K562 (cell line): ENCODE measurements around the gene OSBPL3. TPM values are rescaled to one million over a fixed set of nuclear protein-coding genes. Genes with fewer than 3 reads are reported as not detected.
A peak's percentile ranks its signal among the peaks of the same experiment; 100 is the strongest.

ENCODE experiments used
- ARID3A ChIP-seq: IDR thresholded peaks from 2 replicates; pipeline ENCODE4 v1.6.1; 2012; ENCODE audit warnings: low read depth, low read length, improper control_type of control experiment, borderline replicate concordance
- CBFA2T3 ChIP-seq: fragments of 450-650 bp; IDR thresholded peaks from 2 replicates; pipeline ENCODE4 v1.6.1; 2017
- FIP1L1 ChIP-seq: fragments of 200-400 bp; formaldehyde crosslinking; IDR thresholded peaks from 2 replicates; pipeline ENCODE4 v1.6.1; 2018; ENCODE audit warnings: mild to moderate bottlenecking, low read depth, low read length; ENCODE audit not compliant: poor library complexity, severe bottlenecking
- HDAC6 ChIP-seq: IDR thresholded peaks from 2 replicates; pipeline ENCODE4 v1.6.1; 2012; ENCODE audit warnings: low read depth, mild to moderate bottlenecking, control low read depth, inconsistent platforms, low read length, moderate library complexity
- JUND ChIP-seq, 2 experiments: IDR thresholded peaks; 2 replicates in 1 of 2; 3 replicates in 1 of 2; pipeline ENCODE4 v1.6.1; 2011; ENCODE audit warnings: borderline replicate concordance in 2 of 2, low read depth in 2 of 2, low read length in 2 of 2, improper control_type of control experiment in 1 of 2, missing biosample characterization in 1 of 2, missing genetic modification characterization in 1 of 2, missing genetic modification reagents in 1 of 2
- KDM1A ChIP-seq, 2 experiments: fragments of 450-650 bp; IDR thresholded peaks; 2 replicates each; pipeline ENCODE4 v1.6.1; 2016; ENCODE audit warnings: mild to moderate bottlenecking in 2 of 2
- MAFK ChIP-seq: IDR thresholded peaks from 2 replicates; pipeline ENCODE4 v1.6.1; 2011; ENCODE audit warnings: low read length, improper control_type of control experiment
- MXI1 ChIP-seq: IDR thresholded peaks from 2 replicates; pipeline ENCODE4 v1.6.1; 2011; ENCODE audit warnings: low read depth, mild to moderate bottlenecking, improper control_type of control experiment, low read length
- MYNN ChIP-seq, 2 experiments: sonication (generic); formaldehyde crosslinking in 1 of 2; IDR thresholded peaks; 2 replicates each; pipeline versions ENCODE4 v1.5.0 to v1.6.1; 2016 to 2020; ENCODE audit warnings: antibody characterized with exemption in 1 of 2, missing genetic modification reagents in 1 of 2
- NFIC ChIP-seq: fragments of 450-650 bp; IDR thresholded peaks from 2 replicates; pipeline ENCODE4 v1.6.1; 2017; ENCODE audit warnings: mild to moderate bottlenecking, inconsistent platforms
- NRF1 ChIP-seq, 2 experiments: fragments of 450-650 bp; IDR thresholded peaks in 1 of 2; conservative IDR thresholded peaks in 1 of 2; 2 replicates each; pipeline ENCODE4 v1.6.1; 2014; ENCODE audit warnings: mild to moderate bottlenecking in 2 of 2
- POLR2G ChIP-seq: fragments of 200-400 bp; formaldehyde crosslinking; IDR thresholded peaks from 2 replicates; pipeline ENCODE4 v1.6.1; 2017; ENCODE audit warnings: low read depth, mild to moderate bottlenecking, antibody characterized with exemption, low read length, moderate library complexity
- RBM17 ChIP-seq: fragments of 200-400 bp; formaldehyde crosslinking; IDR thresholded peaks from 2 replicates; pipeline ENCODE4 v1.6.1; 2017; ENCODE audit warnings: low read depth, mild to moderate bottlenecking, low read length, borderline replicate concordance
- SRSF9 ChIP-seq: fragments of 200-400 bp; formaldehyde crosslinking; IDR thresholded peaks from 2 replicates; pipeline ENCODE4 v1.6.1; 2017; ENCODE audit warnings: low read depth, low read length, borderline replicate concordance
- ZNF165 ChIP-seq: fragments of 250-450 bp; sonication (Bioruptor Pico); IDR thresholded peaks from 2 replicates; pipeline ENCODE4 v1.4.0; 2020; ENCODE audit warnings: borderline replicate concordance
- ZNF280A ChIP-seq: fragments of 450-650 bp; IDR thresholded peaks from 2 replicates; pipeline ENCODE4 v1.6.1; 2018; ENCODE audit warnings: mild to moderate bottlenecking, low read depth; ENCODE audit not compliant: partially characterized antibody
- polyA plus RNA-seq, 8 experiments: library from polyadenylated mRNA; depleted of rRNA in 4 of 8; stranded (reverse) in 5 of 8; unstranded in 3 of 8; fragments of >200 nt; fragmentation: Nextera tagmentation in 2 of 8; fragmentation: Illumina TruSeq in 1 of 8; extraction: Ambion mirVana in 2 of 8; extraction: Trizol in 1 of 8; gene quantifications; 2 replicates each; pipeline versions ENCODE4 v1.2.1 to v1.2.3, GENCODE V29; 2011 to 2014; ENCODE audit warnings: inconsistent platforms in 1 of 8, missing spikeins in 1 of 8
- total RNA-seq, 7 experiments: library from RNA; depleted of rRNA in 6 of 7; stranded (reverse); fragments of >200 nt in 6 of 7; fragmentation: Illumina TruSeq in 2 of 7; extraction: Trizol in 2 of 7; gene quantifications; 2 replicates each; pipeline versions ENCODE4 v1.2.1 to v1.2.3, GENCODE V29; 2011 to 2021; ENCODE audit warnings: low replicate concordance in 1 of 7
- TF ChIP-seq, protein P1 (sequence below): sonication (generic); formaldehyde crosslinking; IDR thresholded peaks from 2 replicates; pipeline ENCODE4 v1.8.0; 2023; ENCODE audit warnings: missing genetic modification reagents, mild to moderate bottlenecking, borderline replicate concordance
- TF ChIP-seq, protein P2 (sequence below), 2 experiments: fragments of 450-650 bp in 1 of 2; sonication (generic) in 1 of 2; formaldehyde crosslinking in 1 of 2; IDR thresholded peaks in 1 of 2; conservative IDR thresholded peaks in 1 of 2; 2 replicates each; pipeline versions ENCODE4 v1.6.1 to v1.8.1; 2016 to 2023; ENCODE audit warnings: mild to moderate bottlenecking in 2 of 2, moderate library complexity in 2 of 2, inconsistent platforms in 1 of 2, missing genetic modification reagents in 1 of 2

The OSBPL3 gene
- total and polyA plus RNA-seq, 9 of the 15 experiments (the other 6 are each of a cell fraction or from before 2014, with no cell fraction given): 4.8 to 37.2 (median 26.5) TPM

- TF ChIP-seq, protein P1, sequence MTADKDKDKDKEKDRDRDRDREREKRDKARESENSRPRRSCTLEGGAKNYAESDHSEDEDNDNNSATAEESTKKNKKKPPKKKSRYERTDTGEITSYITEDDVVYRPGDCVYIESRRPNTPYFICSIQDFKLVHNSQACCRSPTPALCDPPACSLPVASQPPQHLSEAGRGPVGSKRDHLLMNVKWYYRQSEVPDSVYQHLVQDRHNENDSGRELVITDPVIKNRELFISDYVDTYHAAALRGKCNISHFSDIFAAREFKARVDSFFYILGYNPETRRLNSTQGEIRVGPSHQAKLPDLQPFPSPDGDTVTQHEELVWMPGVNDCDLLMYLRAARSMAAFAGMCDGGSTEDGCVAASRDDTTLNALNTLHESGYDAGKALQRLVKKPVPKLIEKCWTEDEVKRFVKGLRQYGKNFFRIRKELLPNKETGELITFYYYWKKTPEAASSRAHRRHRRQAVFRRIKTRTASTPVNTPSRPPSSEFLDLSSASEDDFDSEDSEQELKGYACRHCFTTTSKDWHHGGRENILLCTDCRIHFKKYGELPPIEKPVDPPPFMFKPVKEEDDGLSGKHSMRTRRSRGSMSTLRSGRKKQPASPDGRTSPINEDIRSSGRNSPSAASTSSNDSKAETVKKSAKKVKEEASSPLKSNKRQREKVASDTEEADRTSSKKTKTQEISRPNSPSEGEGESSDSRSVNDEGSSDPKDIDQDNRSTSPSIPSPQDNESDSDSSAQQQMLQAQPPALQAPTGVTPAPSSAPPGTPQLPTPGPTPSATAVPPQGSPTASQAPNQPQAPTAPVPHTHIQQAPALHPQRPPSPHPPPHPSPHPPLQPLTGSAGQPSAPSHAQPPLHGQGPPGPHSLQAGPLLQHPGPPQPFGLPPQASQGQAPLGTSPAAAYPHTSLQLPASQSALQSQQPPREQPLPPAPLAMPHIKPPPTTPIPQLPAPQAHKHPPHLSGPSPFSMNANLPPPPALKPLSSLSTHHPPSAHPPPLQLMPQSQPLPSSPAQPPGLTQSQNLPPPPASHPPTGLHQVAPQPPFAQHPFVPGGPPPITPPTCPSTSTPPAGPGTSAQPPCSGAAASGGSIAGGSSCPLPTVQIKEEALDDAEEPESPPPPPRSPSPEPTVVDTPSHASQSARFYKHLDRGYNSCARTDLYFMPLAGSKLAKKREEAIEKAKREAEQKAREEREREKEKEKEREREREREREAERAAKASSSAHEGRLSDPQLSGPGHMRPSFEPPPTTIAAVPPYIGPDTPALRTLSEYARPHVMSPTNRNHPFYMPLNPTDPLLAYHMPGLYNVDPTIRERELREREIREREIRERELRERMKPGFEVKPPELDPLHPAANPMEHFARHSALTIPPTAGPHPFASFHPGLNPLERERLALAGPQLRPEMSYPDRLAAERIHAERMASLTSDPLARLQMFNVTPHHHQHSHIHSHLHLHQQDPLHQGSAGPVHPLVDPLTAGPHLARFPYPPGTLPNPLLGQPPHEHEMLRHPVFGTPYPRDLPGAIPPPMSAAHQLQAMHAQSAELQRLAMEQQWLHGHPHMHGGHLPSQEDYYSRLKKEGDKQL: no peak
- TF ChIP-seq SRSF9 (no peak), KDM1A (IDR thresholded peaks at IDR 0.05) (no peak), MAFK (0 out of 2 replicates have a peak, but pooled peaks have one; percentile 16), HDAC6 (no peak), CBFA2T3 (no peak), FIP1L1 (no peak), RBM17 (no peak), NRF1 (conservative IDR thresholded peaks at IDR 0.05 in 1 of 2, IDR thresholded peaks at IDR 0.05 in 1 of 2) (no peak), ZNF165 (CRISPR knock-in tag) (no peak), MYNN (IDR thresholded peaks at IDR 0.05) (no peak), MYNN (CRISPR knock-in tag; IDR thresholded peaks at IDR 0.05) (no peak), MXI1 (no peak), ZNF280A (no peak), POLR2G (no peak), ARID3A (no peak), JUND (IDR thresholded peaks at IDR 0.05; ENCODE audit: borderline replicate concordance, low read depth, low read length) (peak; percentile 76), JUND (tag; IDR thresholded peaks at IDR 0.05; ENCODE audit: borderline replicate concordance, low read depth, low read length) (peak; percentile 62; the same call in 2 of the 3 replicates), NFIC (no peak)
- TF ChIP-seq, protein P2, sequence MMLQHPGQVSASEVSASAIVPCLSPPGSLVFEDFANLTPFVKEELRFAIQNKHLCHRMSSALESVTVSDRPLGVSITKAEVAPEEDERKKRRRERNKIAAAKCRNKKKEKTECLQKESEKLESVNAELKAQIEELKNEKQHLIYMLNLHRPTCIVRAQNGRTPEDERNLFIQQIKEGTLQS (IDR thresholded peaks at IDR 0.05): peak; percentile 51
- TF ChIP-seq, protein P2 (CRISPR knock-in tag; conservative IDR thresholded peaks at IDR 0.05): no peak
These were observed 193.0 kb downstream of the OSBPL3 start (continued) for GRCh38 chr7:24786941-24787340.
